Aorta (tissue), 5 donors: ENCODE results near the gene ARHGEF37. TPM values are rescaled to one million over a fixed set of nuclear protein-coding genes. Genes with fewer than 3 reads are reported as not detected.
A peak's percentile ranks its signal among the peaks of the same experiment; 100 is the strongest.
"Not testable (repeated sequence)": the region's sequence is repeated elsewhere in the genome, so short reads cannot be mapped to it uniquely, and the experiment has no call there.

ENCODE experiments used
- ATAC-seq: fragments of 200-7000 bp; cut with Tn5 transposase; one replicate; pipeline ENCODE4 v1.9.1; 2022; ENCODE audit warnings: moderate library complexity; ENCODE audit not compliant: low FRiP score
- DNase-seq, 2 donors: peaks; one replicate each; pipeline ENCODE4 v3.0.0-alpha.2; 2020
- H3K27ac ChIP-seq, 2 donors: one replicate each; pipeline ENCODE4 v1.5.1; 2013; ENCODE audit warnings: low read length in 2 of 2, mild to moderate bottlenecking in 2 of 2, moderate library complexity in 2 of 2, control low read depth in 1 of 2, inconsistent platforms in 1 of 2, low read depth in 1 of 2
- H3K27me3 ChIP-seq, 2 donors: one replicate each; pipeline ENCODE4 v1.6.1; 2013; ENCODE audit warnings: control low read depth in 1 of 2, low read length in 1 of 2, mild to moderate bottlenecking in 1 of 2, moderate library complexity in 1 of 2; ENCODE audit not compliant: insufficient read depth in 2 of 2, control insufficient read depth in 1 of 2
- H3K36me3 ChIP-seq, 2 donors: one replicate each; pipeline ENCODE4 v1.6.1; 2013; ENCODE audit warnings: control low read depth in 1 of 2, low read length in 1 of 2, mild to moderate bottlenecking in 1 of 2; ENCODE audit not compliant: insufficient read depth in 2 of 2, control insufficient read depth in 1 of 2
- H3K4me1 ChIP-seq, 2 donors: one replicate each; pipeline ENCODE4 v1.6.1; 2013; ENCODE audit warnings: low read length in 2 of 2, control low read depth in 1 of 2, mild to moderate bottlenecking in 1 of 2, moderate library complexity in 1 of 2; ENCODE audit not compliant: insufficient read depth in 2 of 2, control insufficient read depth in 1 of 2
- H3K4me3 ChIP-seq, 2 donors: one replicate each; pipeline ENCODE4 v1.5.1; 2013; ENCODE audit warnings: low read length in 2 of 2, control low read depth in 1 of 2, mild to moderate bottlenecking in 1 of 2
- H3K9me3 ChIP-seq: one replicate; pipeline ENCODE4 v1.6.1; 2013; ENCODE audit warnings: mild to moderate bottlenecking, low read length; ENCODE audit not compliant: control insufficient read depth
- WGBS, 2 donors: extraction: QIAGEN DNeasy Blood & Tissue Kit; methylation state at CpG; one replicate each; pipeline ENCODE4 v1.1.7; 2013; 5-methylcytosine and 5-hydroxymethylcytosine counted together
- intact Hi-C, 2 donors: fragments of 100-400 bp; cut with DNase I; formaldehyde crosslinking; loops; one replicate each; pipeline versions ENCODE4 v1.14.2 to v1.15.0; 2022
- polyA plus RNA-seq, 2 donors: library from polyadenylated mRNA; stranded (reverse); fragments of 200-250 nt; gene quantifications; one replicate each; pipeline ENCODE4 v1.2.3, GENCODE V29; 2013
- total RNA-seq, 2 donors: library from RNA; stranded (reverse); fragmentation: NEBNext Ultra II Directional; extraction: Animal tissue kit (Norgen Biotek cat#: 25700); gene quantifications; one replicate each; pipeline ENCODE4 v1.2.1, GENCODE V29; 2021
- donor health status: healthy with polysubstance abuse.
- donor health status: Bipolar disorder and iron deficiency.
- donor health status: DM: no; HTN: no; CAD: no.
- donor health status: DM: no; HTN: no; CAD: no.
- donor health status: DM: yes; HTN: yes; CAD: no.

Gene ARHGEF37
- total and polyA plus RNA-seq, 4 donors, result 2.7 to 18.0 (median 9.2) TPM

DNA sequence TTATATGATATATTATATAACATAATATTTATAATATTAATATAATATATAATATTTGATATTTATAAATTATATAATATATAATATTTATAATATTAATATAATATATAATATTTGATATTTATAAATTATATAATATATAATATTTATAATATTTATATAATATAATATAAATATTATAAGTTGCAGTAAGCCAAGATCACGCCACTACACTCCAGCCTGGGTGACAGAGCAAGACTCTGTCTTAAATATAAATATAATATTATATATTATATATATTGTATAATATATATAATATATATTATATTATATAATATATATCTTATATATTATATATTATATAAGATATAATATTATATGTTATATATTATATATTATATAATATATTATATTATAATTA lies 68.4 kb downstream of the ARHGEF37 start:
- no CpG with 5 or more reads among the region's 1 CpG for WGBS, 2 donors
- DNase-seq, H3K4me3 ChIP-seq, ATAC-seq, H3K27me3 ChIP-seq, H3K9me3 ChIP-seq, H3K27ac ChIP-seq, H3K36me3 ChIP-seq, intact Hi-C loops, H3K4me1 ChIP-seq: not testable (repeated sequence)

DNA sequence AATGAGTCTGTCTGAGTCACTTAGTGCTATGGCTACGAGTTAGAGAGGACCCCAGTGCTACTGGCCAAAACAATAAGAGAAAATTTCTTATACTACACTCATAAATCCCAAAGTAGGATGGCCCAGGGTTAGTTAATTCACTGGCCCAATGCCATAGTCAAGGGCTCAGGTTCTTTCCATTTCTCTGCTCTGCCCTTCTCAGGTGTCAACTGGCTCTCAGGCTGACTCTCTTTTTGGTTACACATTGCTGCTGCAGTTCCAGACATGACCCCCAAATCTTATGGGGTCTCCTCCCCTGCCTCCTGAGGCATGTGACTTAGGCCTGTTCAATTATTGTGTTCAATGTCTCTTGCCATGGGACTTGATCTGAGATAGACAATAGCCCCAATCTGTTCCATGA lies 70.4 kb downstream of the ARHGEF37 start:
- Histone ChIP-seq H3K27ac (no peak overlapping the region), H3K4me3 (no peak overlapping the region), H3K27me3 (no peaks in the 10 kb centered on the region), H3K4me1 (no peaks in the 10 kb centered on the region), H3K9me3 (peaks cover 1% of the 10 kb centered on the region), H3K36me3 (no peaks in the 10 kb centered on the region)
- DNase-seq (no peak), ATAC-seq (no peak)
- 84 to 94% methylated on average over 1 of the region's 1 CpG for WGBS, 2 donors
- intact Hi-C loops, result no loop called here

DNA sequence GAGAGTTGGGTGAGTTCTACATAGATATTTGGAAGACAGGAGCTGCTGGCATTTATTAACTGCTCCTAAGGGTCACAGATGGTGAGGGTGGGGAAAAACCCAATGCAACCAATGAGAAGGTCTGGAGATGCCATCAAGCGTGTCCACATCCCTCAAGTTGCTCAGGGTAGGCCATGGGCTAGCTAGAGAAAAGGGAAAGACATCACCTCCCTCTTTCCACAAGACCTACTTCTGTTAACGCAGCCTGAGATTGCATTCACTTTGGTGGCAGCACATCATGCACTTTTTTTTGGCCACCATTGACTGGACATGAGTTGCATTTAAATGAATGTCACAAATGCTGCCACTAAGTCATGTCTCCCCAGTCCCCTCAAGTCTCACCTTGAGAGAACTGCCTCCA lies 71.4 kb downstream of the ARHGEF37 start:
- H3K9me3 ChIP-seq, result peaks cover 2% of the 10 kb centered on the region
- H3K4me1 ChIP-seq, result no peaks in the 10 kb centered on the region
- no peaks in the 10 kb centered on the region for H3K36me3 ChIP-seq
- no peak for DNase-seq
- H3K27ac ChIP-seq, result no peak overlapping the region
- no peaks in the 10 kb centered on the region for H3K27me3 ChIP-seq
- intact Hi-C loops, result no loop called here
- H3K4me3 ChIP-seq, result no peak overlapping the region
- no peak for ATAC-seq
- WGBS, 2 donors, result 97 to 99% methylated on average over 2 of the region's 2 CpGs

DNA sequence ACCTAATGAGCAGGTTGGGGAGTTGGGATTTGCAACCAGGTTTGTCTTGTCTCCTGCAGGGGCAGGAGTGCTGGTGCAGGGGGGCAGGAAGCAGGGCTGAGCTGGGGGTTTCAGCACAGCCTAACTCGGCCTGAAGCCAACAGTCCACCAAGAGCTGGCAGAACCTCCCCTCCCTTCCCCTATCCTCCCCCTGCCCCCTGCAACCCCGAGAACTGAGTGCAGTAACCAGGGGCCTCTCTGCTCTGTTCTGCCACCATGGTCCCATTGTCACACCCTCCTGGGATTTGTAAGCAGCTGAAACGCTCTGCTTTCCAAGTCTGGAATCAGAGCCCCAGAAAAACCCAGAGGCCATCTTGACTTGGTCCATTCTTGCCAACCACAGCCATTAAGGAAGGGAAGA lies 72.9 kb downstream of the ARHGEF37 start:
- no peak overlapping the region for H3K4me3 ChIP-seq
- no peaks in the 10 kb centered on the region for H3K27me3 ChIP-seq
- ATAC-seq, result no peak
- DNase-seq, result no peak
- H3K9me3 ChIP-seq, result peaks cover 2% of the 10 kb centered on the region
- no peaks in the 10 kb centered on the region for H3K36me3 ChIP-seq
- 15 to 40% methylated on average over 3 of the region's 3 CpGs for WGBS, 2 donors
- H3K4me1 ChIP-seq, result no peaks in the 10 kb centered on the region
- no peak overlapping the region for H3K27ac ChIP-seq
- intact Hi-C loops, result no loop called here

DNA sequence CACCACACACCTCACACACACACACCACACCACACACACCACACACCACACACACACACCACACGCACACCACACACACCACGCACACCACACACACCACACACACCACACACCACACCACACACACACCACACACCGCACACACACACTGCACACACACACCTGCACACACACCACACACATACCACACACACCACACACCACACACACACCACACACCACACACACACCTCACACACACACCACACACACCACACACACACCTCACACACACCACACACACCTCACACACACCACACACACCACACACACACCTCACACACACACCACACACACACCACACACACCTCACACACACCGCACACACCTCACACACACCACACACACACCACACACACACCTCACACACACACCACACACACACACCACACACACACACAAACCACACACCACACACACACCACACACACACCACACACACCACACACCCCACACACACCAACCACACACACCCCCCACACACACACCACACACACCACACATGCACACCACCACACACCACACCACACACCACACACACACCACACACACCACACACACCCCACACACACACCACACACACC lies 73.7 kb downstream of the ARHGEF37 start:
- 60 to 69% methylated on average over 2 to 4 of the region's 4 CpGs for WGBS, 2 donors
- H3K4me3 ChIP-seq, result no peak overlapping the region
- no peak overlapping the region for H3K27ac ChIP-seq
- no peaks in the 10 kb centered on the region for H3K36me3 ChIP-seq
- peaks cover 2% of the 10 kb centered on the region for H3K9me3 ChIP-seq
- DNase-seq, result peak in 1 of 2 donors; percentile 10
- no peak for ATAC-seq
- H3K27me3 ChIP-seq, result no peaks in the 10 kb centered on the region
- intact Hi-C loops, result no loop called here
- H3K4me1 ChIP-seq, result no peaks in the 10 kb centered on the region

DNA sequence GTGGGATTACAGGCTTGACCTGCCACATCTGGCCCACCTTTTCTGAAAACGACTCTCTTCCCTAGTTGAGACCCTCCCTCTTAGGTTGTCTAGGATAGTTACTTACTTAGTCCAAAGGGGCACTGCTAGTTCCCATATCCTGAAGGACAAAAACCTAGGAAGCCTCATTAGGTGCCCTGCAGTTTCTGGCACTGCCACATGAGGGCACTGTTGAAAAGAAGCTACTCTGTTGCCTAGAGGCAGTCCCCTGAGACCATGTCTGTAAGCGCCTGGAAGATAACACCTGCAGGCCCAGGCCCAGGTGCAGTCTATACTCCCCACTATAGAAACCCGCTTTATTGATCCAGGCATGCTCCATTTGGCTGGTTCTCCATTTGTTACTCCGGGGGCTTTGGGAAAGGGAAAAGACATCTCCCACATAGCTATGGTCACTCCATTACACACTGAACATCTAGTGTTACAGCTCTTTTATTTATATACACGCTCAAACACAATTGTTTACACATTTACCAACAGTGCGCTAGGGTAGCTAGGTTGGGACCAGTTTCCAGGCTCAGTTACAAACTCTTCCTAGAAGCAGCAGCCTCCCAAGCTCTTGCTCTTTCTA lies 75.4 kb downstream of the ARHGEF37 start:
- DNase-seq (peak in 1 of 2 donors; percentile 45), ATAC-seq (no peak)
- H3K27me3 ChIP-seq, result no peaks in the 10 kb centered on the region
- H3K4me3 ChIP-seq, result no peak overlapping the region
- WGBS, 2 donors, result 63 to 69% methylated on average over 6 of the region's 6 CpGs
- intact Hi-C loops, result no loop called here
- H3K36me3 ChIP-seq, result no peaks in the 10 kb centered on the region
- H3K4me1 ChIP-seq, result no peaks in the 10 kb centered on the region
- no peak overlapping the region for H3K27ac ChIP-seq
- H3K9me3 ChIP-seq, result peaks cover 2% of the 10 kb centered on the region

DNA sequence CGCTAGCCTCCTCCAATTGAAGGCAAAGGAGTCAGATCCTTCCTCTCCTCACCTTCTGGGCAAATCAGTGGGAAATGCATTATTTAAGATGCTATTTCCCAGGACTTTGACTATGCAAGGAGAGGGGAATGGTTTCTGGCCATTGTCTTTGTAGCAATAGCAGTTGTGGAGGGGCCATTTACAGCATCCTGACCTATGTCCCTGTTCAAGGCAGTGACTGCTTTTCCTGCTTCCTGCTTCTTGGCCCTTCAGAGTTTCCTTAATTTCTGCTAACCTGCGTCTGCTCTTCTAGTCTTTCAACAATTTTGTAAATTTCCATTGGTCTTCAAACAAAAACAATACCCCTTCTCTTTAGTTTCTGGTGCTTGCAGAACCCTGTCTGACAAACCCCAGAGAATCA lies 76.0 kb downstream of the ARHGEF37 start:
- DNase-seq, result no peak
- WGBS, 2 donors, result 94 to 95% methylated on average over 2 of the region's 2 CpGs
- Histone ChIP-seq H3K4me3 (no peak overlapping the region), H3K27ac (no peak overlapping the region), H3K36me3 (no peaks in the 10 kb centered on the region), H3K9me3 (peaks cover 2% of the 10 kb centered on the region), H3K4me1 (no peaks in the 10 kb centered on the region), H3K27me3 (no peaks in the 10 kb centered on the region)
- ATAC-seq, result no peak
- intact Hi-C loops, result no loop called here

DNA sequence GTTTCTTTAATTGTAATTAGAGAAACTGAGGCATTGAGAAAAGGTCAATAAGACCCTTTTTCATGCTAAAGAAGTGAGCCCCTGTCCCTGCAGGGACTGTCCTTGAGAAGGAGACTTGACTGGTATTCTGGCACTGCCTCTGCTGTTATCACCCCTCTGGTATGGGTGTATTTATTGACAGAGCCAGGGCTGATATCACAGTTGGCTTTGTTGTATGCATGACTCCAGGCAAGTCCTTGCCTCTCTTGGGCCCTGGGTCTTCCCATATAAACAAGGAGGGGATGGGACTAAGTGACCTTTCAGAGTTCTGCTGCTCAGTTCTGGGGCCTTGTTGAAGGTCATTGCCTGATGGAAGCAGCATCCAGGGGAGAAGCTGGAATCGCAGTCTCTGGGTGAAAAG lies 77.0 kb downstream of the ARHGEF37 start:
- ATAC-seq, result no peak
- WGBS, 2 donors, result 79 to 82% methylated on average over 1 of the region's 1 CpG
- Histone ChIP-seq H3K27me3 (no peaks in the 10 kb centered on the region), H3K4me3 (no peak overlapping the region), H3K36me3 (no peaks in the 10 kb centered on the region), H3K4me1 (no peaks in the 10 kb centered on the region), H3K27ac (no peak overlapping the region), H3K9me3 (peaks cover 2% of the 10 kb centered on the region)
- intact Hi-C loops, result no loop called here
- DNase-seq, result peak in 1 of 2 donors; percentile 4

DNA sequence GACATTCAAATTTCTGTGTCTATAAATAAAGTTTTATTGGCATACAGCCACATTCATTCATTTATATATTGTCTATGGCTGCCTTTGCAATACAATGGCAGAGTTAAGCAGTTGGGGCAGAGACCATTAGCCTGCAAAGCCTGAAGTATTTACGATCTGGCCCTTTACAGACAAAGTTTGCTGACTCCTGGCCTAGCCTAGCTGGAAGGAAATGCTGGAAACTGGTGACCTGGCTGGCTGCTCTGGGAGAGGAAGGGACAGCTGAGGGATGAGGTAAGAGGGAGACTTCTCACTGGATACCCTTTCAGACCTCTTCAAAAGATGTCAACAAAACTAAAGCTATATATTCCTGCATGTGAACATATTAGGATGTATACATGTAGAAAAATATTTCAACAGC lies 82.8 kb downstream of the ARHGEF37 start:
- intact Hi-C loops, result no loop called here
- no peaks in the 10 kb centered on the region for H3K36me3 ChIP-seq

More for the DNA sequence above, 82.8 kb downstream of the ARHGEF37 start:
- H3K4me3 ChIP-seq, result no peak overlapping the region
- H3K9me3 ChIP-seq, result no peaks in the 10 kb centered on the region
- ATAC-seq (no peak), DNase-seq (peak in 1 of 2 donors; percentile 17)
- 61 to 67% methylated on average over 1 of the region's 1 CpG for WGBS, 2 donors
- H3K27me3 ChIP-seq, result no peaks in the 10 kb centered on the region
- H3K4me1 ChIP-seq, result no peaks in the 10 kb centered on the region
- no peak overlapping the region for H3K27ac ChIP-seq
